CD14-positive monocyte (primary cell): ENCODE data around the gene SLC25A11. TPM values are rescaled to one million over a fixed set of nuclear protein-coding genes. Genes with fewer than 3 reads are reported as not detected.

Experiments
- DNase-seq, 3 donors: peaks; one replicate each; pipeline ENCODE4 v3.0.0-alpha.2; 2011 to 2022
- H2AFZ ChIP-seq: 2 replicates; pipeline ENCODE4 v1.6.0; 2012; ENCODE audit warnings: mild to moderate bottlenecking, low read depth, low read length, inconsistent platforms; ENCODE audit not compliant: insufficient read depth, poor library complexity, severe bottlenecking
- H3K27ac ChIP-seq, 2 donors: 1 replicate in 1 of 2; 2 replicates in 1 of 2; pipeline ENCODE4 v1.5.1; 2012 to 2013; ENCODE audit warnings: low read length in 2 of 2, control low read depth in 1 of 2, inconsistent platforms in 1 of 2, low read depth in 1 of 2, mild to moderate bottlenecking in 1 of 2
- H3K27me3 ChIP-seq, 2 donors: one replicate each; pipeline versions ENCODE4 v1.6.0 to v1.6.1; 2011 to 2013; ENCODE audit warnings: low read length in 2 of 2; ENCODE audit not compliant: control insufficient read depth in 2 of 2, insufficient read depth in 2 of 2
- H3K36me3 ChIP-seq, 2 donors: replicated peaks in 1 of 2; 1 replicate in 1 of 2; 2 replicates in 1 of 2; pipeline versions ENCODE4 v1.5.1 to v1.6.1; 2012 to 2013; ENCODE audit warnings: low read length in 2 of 2, control low read depth in 1 of 2, inconsistent platforms in 1 of 2, mild to moderate bottlenecking in 1 of 2; ENCODE audit not compliant: insufficient read depth in 2 of 2, control insufficient read depth in 1 of 2
- H3K4me1 ChIP-seq, 2 donors: 1 replicate in 1 of 2; 2 replicates in 1 of 2; pipeline versions ENCODE4 v1.5.1 to v1.6.1; 2012 to 2013; ENCODE audit warnings: low read length in 2 of 2, control low read depth in 1 of 2, inconsistent platforms in 1 of 2, mild to moderate bottlenecking in 1 of 2, moderate library complexity in 1 of 2; ENCODE audit not compliant: insufficient read depth in 2 of 2, control insufficient read depth in 1 of 2
- H3K4me2 ChIP-seq: replicated peaks from 2 replicates; pipeline ENCODE3; 2012; ENCODE audit warnings: low read length, moderate library complexity, mild to moderate bottlenecking; ENCODE audit not compliant: poor library complexity, severe bottlenecking; ENCODE audit errors: extremely low read depth
- H3K4me3 ChIP-seq, 3 experiments: fragments of 200-600 bp in 1 of 3; sonication (generic) in 1 of 3; replicated peaks in 1 of 3; 1 replicate in 2 of 3; 2 replicates in 1 of 3; pipeline ENCODE4 v1.5.1; 2011 to 2013; ENCODE audit warnings: low read length in 3 of 3, mild to moderate bottlenecking in 3 of 3, control low read depth in 2 of 3, low read depth in 2 of 3, inconsistent platforms in 1 of 3, moderate library complexity in 1 of 3
- H3K79me2 ChIP-seq: 2 replicates; pipeline ENCODE4 v1.6.0; 2012; ENCODE audit warnings: mild to moderate bottlenecking, control low read depth, inconsistent platforms, low read length, moderate library complexity; ENCODE audit not compliant: insufficient read depth
- H3K9ac ChIP-seq: 2 replicates; pipeline ENCODE4 v1.6.0; 2017; ENCODE audit warnings: low read length, mild to moderate bottlenecking; ENCODE audit not compliant: insufficient read depth, poor library complexity, severe bottlenecking
- H3K9me3 ChIP-seq, 2 donors: replicated peaks in 1 of 2; 1 replicate in 1 of 2; 2 replicates in 1 of 2; pipeline versions ENCODE4 v1.5.1 to v1.6.1; 2012 to 2013; ENCODE audit warnings: low read length in 2 of 2, control low read depth in 1 of 2; ENCODE audit not compliant: control insufficient read depth in 1 of 2, insufficient read depth in 1 of 2
- H4K20me1 ChIP-seq: 2 replicates; pipeline ENCODE4 v1.6.0; 2012; ENCODE audit warnings: mild to moderate bottlenecking, low read length, control low read depth, moderate library complexity; ENCODE audit not compliant: insufficient read depth
- H3K27ac Mint-ChIP-seq, 7 donors: one replicate each; pipeline ENCODE4 v1.8.0; 2020; ENCODE audit warnings: mild to moderate bottlenecking in 7 of 7, mixed read lengths in 7 of 7, moderate library complexity in 6 of 7, inconsistent platforms in 2 of 7
- H3K27me3 Mint-ChIP-seq, 3 donors: one replicate each; pipeline ENCODE4 v1.8.0; 2021 to 2022; ENCODE audit warnings: low read depth in 3 of 3, mild to moderate bottlenecking in 3 of 3, mixed read lengths in 3 of 3, moderate library complexity in 3 of 3, inconsistent platforms in 1 of 3
- H3K36me3 Mint-ChIP-seq, 2 donors: one replicate each; pipeline ENCODE4 v1.8.0; 2020; ENCODE audit warnings: mixed read lengths in 2 of 2, inconsistent platforms in 1 of 2, mild to moderate bottlenecking in 1 of 2
- H3K4me1 Mint-ChIP-seq: one replicate; pipeline ENCODE4 v1.8.0; 2020; ENCODE audit warnings: mild to moderate bottlenecking, mixed read lengths
- H3K4me3 Mint-ChIP-seq, 2 donors: one replicate each; pipeline ENCODE4 v1.8.0; 2020; ENCODE audit warnings: mild to moderate bottlenecking in 2 of 2, mixed read lengths in 2 of 2, moderate library complexity in 1 of 2
- H3K9me3 Mint-ChIP-seq, 7 donors: one replicate each; pipeline ENCODE4 v1.8.0; 2020 to 2022; ENCODE audit warnings: mixed read lengths in 7 of 7, mild to moderate bottlenecking in 6 of 7, moderate library complexity in 6 of 7, inconsistent platforms in 2 of 7
- CTCF ChIP-seq: fragments of 200-600 bp; IDR thresholded peaks from one replicate; pipeline ENCODE4 v1.8.0; 2022; ENCODE audit warnings: antibody characterized with exemption, mild to moderate bottlenecking
- WGBS: methylation state at CpG from one replicate; pipeline ENCODE4 v1.1.5; 2013; ENCODE audit warnings: missing lambda C conversion rate; ENCODE audit not compliant: insufficient coverage; 5-methylcytosine and 5-hydroxymethylcytosine counted together
- intact Hi-C, 2 donors: fragments of 100-400 bp; cut with micrococcal nuclease; formaldehyde crosslinking; loops; one replicate each; pipeline versions ENCODE4 v1.15.0 to v1.15.1; 2023
- polyA plus RNA-seq, 3 donors: library from polyadenylated mRNA; depleted of rRNA in 1 of 3; unstranded in 2 of 3; stranded (reverse) in 1 of 3; fragments of 300-500 nt in 2 of 3; fragments of >200 nt in 1 of 3; fragmentation: Illumina TruSeq in 2 of 3; gene quantifications; 1 replicate in 2 of 3; 2 replicates in 1 of 3; pipeline ENCODE4 v1.2.3, GENCODE V29; 2012 to 2021

The SLC25A11 gene
- polyA plus RNA-seq, 3 donors = 65.2 to 138 (median 111) TPM

GRCh38 chr17:4939546-4939795 lies 375 bp downstream of the SLC25A11 start:
- Mint-ChIP-seq H3K27me3 (peaks cover 0 to 4% (median under 1%) of the 10 kb centered on the region in 3 donors), H3K27ac (peak overlapping the region; percentile 89 to 96 (median 92)), H3K36me3 (peaks cover 51 to 54% of the 10 kb centered on the region in 2 donors), H3K9me3 (no peaks in the 10 kb centered on the region), H3K4me1 (peaks cover 60% of the 10 kb centered on the region), H3K4me3 (peak overlapping the region; percentile 90 to 95)
- Histone ChIP-seq H3K27me3 (no peaks in the 10 kb centered on the region), H4K20me1 (peaks cover 55% of the 10 kb centered on the region), H3K36me3 (peaks cover 34 to 46% of the 10 kb centered on the region in 2 donors), H3K4me1 (peaks cover 53 to 59% of the 10 kb centered on the region in 2 donors), H2AFZ (peak overlapping the region; percentile 87), H3K4me2 (peak overlapping the region; percentile 89), H3K27ac (peak overlapping the region; percentile 94), H3K79me2 (peaks cover 66% of the 10 kb centered on the region), H3K4me3 (peak overlapping the region; percentile 76 to 94 (median 78)), H3K9me3 (no peaks in the 10 kb centered on the region), H3K9ac (peak overlapping the region; percentile 89)
- 0% methylated on average over 16 of the region's 16 CpGs for WGBS
- intact Hi-C loops = loop anchor here in 1 of 2 donors (5.0 kb wide), 1 partner anchor 38 kb away; no protein-coding TSS in a partner anchor
- DNase-seq = no peak
- TF ChIP-seq CTCF = no peak

GRCh38 chr17:4938688-4939545 lies 929 bp downstream of the SLC25A11 start:
- peaks cover 60% of the 10 kb centered on the region for H3K79me2 ChIP-seq
- no peaks in the 10 kb centered on the region for H3K9me3 ChIP-seq
- H3K4me3 ChIP-seq = peak overlapping the region; percentile 76 to 94 (median 78)
- peak overlapping the region; percentile 90 to 95 for H3K4me3 Mint-ChIP-seq
- peak overlapping the region; percentile 94 for H3K27ac ChIP-seq
- no peak for TF ChIP-seq CTCF
- H3K36me3 ChIP-seq = peaks cover 33 to 44% of the 10 kb centered on the region in 2 donors
- no peaks in the 10 kb centered on the region for H3K9me3 Mint-ChIP-seq
- peaks cover 48 to 50% of the 10 kb centered on the region in 2 donors for H3K36me3 Mint-ChIP-seq
- H3K4me2 ChIP-seq = peak overlapping the region; percentile 89
- peaks cover 50% of the 10 kb centered on the region for H4K20me1 ChIP-seq
- H3K9ac ChIP-seq = peak overlapping the region; percentile 89
- H3K4me1 Mint-ChIP-seq = peaks cover 60% of the 10 kb centered on the region
- peaks cover 53 to 59% of the 10 kb centered on the region in 2 donors for H3K4me1 ChIP-seq
- H2AFZ ChIP-seq = peak overlapping the region; percentile 87
- intact Hi-C loops = loop anchor here in 1 of 2 donors (5.0 kb wide), 1 partner anchor 38 kb away; no protein-coding TSS in a partner anchor
- 64% methylated on average over 16 of the region's 19 CpGs for WGBS
- DNase-seq = no peak
- peak overlapping the region; percentile 89 to 96 (median 92) for H3K27ac Mint-ChIP-seq
- peaks cover under 1 to 5% (median 4%) of the 10 kb centered on the region in 3 donors for H3K27me3 Mint-ChIP-seq
- H3K27me3 ChIP-seq = no peaks in the 10 kb centered on the region
